ENCODE measurements around the gene ATP2C2.

ATP2C2 gene

GRCh38 chr16:84458606-84459532 is 90.5 kb downstream of the ATP2C2 start:
- no peak overlapping the region for H3K4me3 ChIP-seq (ENCODE audit: low read depth, low read length)
- no peak for TF ChIP-seq CTCF (conservative IDR thresholded peaks at IDR 0.05; ENCODE audit: low read depth, low read length)
- no peak for DNase-seq (ENCODE audit: low read depth)

- DNase-seq (ENCODE audit: low read depth) = no peak
- H3K4me3 ChIP-seq (ENCODE audit: low read depth, low read length) = no peak overlapping the region
- no peak for TF ChIP-seq CTCF (conservative IDR thresholded peaks at IDR 0.05; ENCODE audit: low read depth, low read length)
These were observed 91.2 kb downstream of the ATP2C2 start for GRCh38 chr16:84459533-84459894.

- no peak for TF ChIP-seq CTCF (conservative IDR thresholded peaks at IDR 0.05; ENCODE audit: low read depth, low read length)
- no peak overlapping the region for H3K4me3 ChIP-seq (ENCODE audit: low read depth, low read length)
- DNase-seq (ENCODE audit: low read depth) = no peak
These were observed 91.6 kb downstream of the ATP2C2 start for GRCh38 chr16:84459941-84460405.

GRCh38 chr16:84460406-84461028 is 92.2 kb downstream of the ATP2C2 start:
- no peak for DNase-seq (ENCODE audit: low read depth)
- TF ChIP-seq CTCF (conservative IDR thresholded peaks at IDR 0.05; ENCODE audit: low read depth, low read length) = no peak
- no peak overlapping the region for H3K4me3 ChIP-seq (ENCODE audit: low read depth, low read length)

GRCh38 chr16:84461029-84461412 is 92.7 kb downstream of the ATP2C2 start:
- no peak for DNase-seq (ENCODE audit: low read depth)
- TF ChIP-seq CTCF (conservative IDR thresholded peaks at IDR 0.05; ENCODE audit: low read depth, low read length) = no peak
- no peak overlapping the region for H3K4me3 ChIP-seq (ENCODE audit: low read depth, low read length)

- no peak for TF ChIP-seq CTCF (conservative IDR thresholded peaks at IDR 0.05; ENCODE audit: low read depth, low read length)
- DNase-seq (ENCODE audit: low read depth) = no peak
- no peak overlapping the region for H3K4me3 ChIP-seq (ENCODE audit: low read depth, low read length)
These were observed 93.3 kb downstream of the ATP2C2 start for GRCh38 chr16:84461413-84462295.
